ENCODE results near the gene CERK. TPM values are rescaled to one million over a fixed set of nuclear protein-coding genes. Genes with fewer than 3 reads are reported as not detected.

The CERK gene
- total and polyA plus RNA-seq, 2 of the 8 experiments (the other 6 are each of a cell fraction or from before 2014, with no cell fraction given) = 26.6 to 59.0 TPM

DNA sequence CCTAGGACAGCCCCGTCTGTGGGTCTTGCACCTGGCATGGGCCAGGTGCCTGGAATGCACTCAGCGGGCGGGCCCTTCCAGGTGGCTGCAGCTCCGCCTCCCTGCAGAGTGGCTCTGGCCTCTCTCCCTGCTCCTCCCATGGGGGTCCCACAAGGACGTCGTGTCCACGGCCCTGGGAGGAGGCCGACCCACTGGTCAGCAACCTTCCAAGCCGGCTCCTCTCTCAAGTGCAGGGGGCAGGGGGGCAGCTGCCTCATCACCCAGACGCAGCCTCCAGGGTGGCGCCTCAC, 41.9 kb downstream of the CERK start:
- WGBS, 2 experiments (ENCODE audit: extremely low coverage in 1 of 2, insufficient coverage in 1 of 2, insufficient read length in 1 of 2, insufficient replicate concordance in 2 of 2, low coverage in 1 of 2, low lambda C conversion rate in 2 of 2, missing lambda C conversion rate in 1 of 2) = 92% methylated on average over 9 of the region's 11 CpGs; no CpG with 5 or more reads in 1 of the 2 experiments
- FAIRE-seq (no peak), DNase-seq (ENCODE audit: low read depth in 1 of 2, low spot score in 2 of 2) (no peak)
- no peak overlapping the region for H2AFZ ChIP-seq (ENCODE audit: low read length)
- H4K20me1 ChIP-seq (replicated peaks in 1 of 2; ENCODE audit: control insufficient read depth in 1 of 2, insufficient read depth in 2 of 2, low read length in 2 of 2) = peaks cover 2 to 5% of the 10 kb centered on the region in 2 experiments
- no peaks in the 10 kb centered on the region for H3K27me3 ChIP-seq (replicated peaks in 1 of 4; ENCODE audit: control insufficient read depth in 3 of 4, extremely low read depth in 1 of 4, insufficient read depth in 3 of 4, low read length in 3 of 4)
- no peaks in the 10 kb centered on the region for H3K23me2 ChIP-seq (ENCODE audit: low read depth, low read length)
- H3K4me2 ChIP-seq (ENCODE audit: insufficient read depth in 1 of 2, low read depth in 2 of 2, low read length in 2 of 2) = no peak overlapping the region
- CTCF ChIA-PET (ENCODE audit: partially characterized antibody) = interaction anchor here (0.6 to 0.9 kb wide), 2 partner anchors 15 to 205 kb away, joined by 3 to 4 read pairs; no protein-coding TSS in a partner anchor
- H3K56ac ChIP-seq (replicated peaks; ENCODE audit: insufficient read length, low read depth, low read length) = no peak overlapping the region
- H2BK20ac ChIP-seq (ENCODE audit: low read length) = no peak overlapping the region
- peaks cover 10 to 55% (median 32%) of the 10 kb centered on the region in 4 experiments; a peak in 6 of 8 replicates for H3K36me3 ChIP-seq (ENCODE audit: control insufficient read depth in 2 of 4, insufficient read depth in 4 of 4, low read length in 3 of 4)
- H2AK5ac ChIP-seq (ENCODE audit: low read depth, low read length) = no peak overlapping the region
- no peak overlapping the region for H3K9ac ChIP-seq (replicated peaks in 1 of 4; ENCODE audit: extremely low read depth in 1 of 4, low read depth in 3 of 4, low read length in 3 of 4)
- no peaks in the 10 kb centered on the region for H3K79me2 ChIP-seq (ENCODE audit: control insufficient read depth in 1 of 2, insufficient read depth in 2 of 2, low read length in 2 of 2)
- H4K91ac ChIP-seq (replicated peaks; ENCODE audit: insufficient read length, low read length) = no peak overlapping the region
- H2BK120ac ChIP-seq (replicated peaks; ENCODE audit: low read depth, low read length) = no peak overlapping the region
- H3K4me1 ChIP-seq (replicated peaks in 1 of 4; ENCODE audit: control insufficient read depth in 3 of 4, insufficient read depth in 4 of 4, low read length in 3 of 4) = no peaks in the 10 kb centered on the region; a peak in 1 of 7 replicates
- H3K4me3 ChIP-seq (ENCODE audit: extremely low read depth in 1 of 4, insufficient read depth in 2 of 4, low read depth in 3 of 4, low read length in 4 of 4) = no peak overlapping the region
- H3K14ac ChIP-seq (ENCODE audit: insufficient read length) = no peak overlapping the region
- H4K8ac ChIP-seq (ENCODE audit: extremely low read depth, insufficient read depth, low read length) = no peak overlapping the region
- H4K5ac ChIP-seq (ENCODE audit: insufficient read length, low read depth, low read length) = no peak overlapping the region
- no peak overlapping the region for H3K4ac ChIP-seq (replicated peaks; ENCODE audit: insufficient read length, low read depth, low read length)
- no peak overlapping the region for H3K18ac ChIP-seq (ENCODE audit: extremely low read depth, low read length)
- no peaks in the 10 kb centered on the region for H3K79me1 ChIP-seq (ENCODE audit: low read depth, low read length)
- no peak overlapping the region for H3K23ac ChIP-seq (ENCODE audit: insufficient read length)
- H3K9me3 ChIP-seq (ENCODE audit: insufficient read depth in 2 of 2, low read depth in 1 of 2, low read length in 1 of 2) = no peaks in the 10 kb centered on the region
- no peak overlapping the region for H3K27ac ChIP-seq (ENCODE audit: low read depth, low read length)
- H2BK12ac ChIP-seq (ENCODE audit: low read depth, low read length) = no peak overlapping the region
- no peak overlapping the region for H2BK5ac ChIP-seq (ENCODE audit: low read depth, low read length)
- no peak overlapping the region for H2BK15ac ChIP-seq (ENCODE audit: low read length)
- POLR2A ChIA-PET (ENCODE audit: partially characterized antibody) = no interaction called here
- TF ChIP-seq CHD1 (IDR thresholded peaks at IDR 0.05; ENCODE audit: low read depth, low read length) = no peak
- no peak for TF ChIP-seq RFX5 (IDR thresholded peaks at IDR 0.05; ENCODE audit: borderline replicate concordance, low read depth, low read length)
- TF ChIP-seq EP300 (IDR thresholded peaks at IDR 0.05; ENCODE audit: borderline replicate concordance in 1 of 2, low read depth in 2 of 2, low read length in 2 of 2) = no peak
- TF ChIP-seq RAD21 (IDR thresholded peaks at IDR 0.05 in 1 of 2, conservative IDR thresholded peaks at IDR 0.05 in 1 of 2; ENCODE audit: low read depth in 2 of 2, low read length in 2 of 2) = no peak

Measured in H1 (cell line).